ENCODE data around the gene NRSN2.

DNA sequence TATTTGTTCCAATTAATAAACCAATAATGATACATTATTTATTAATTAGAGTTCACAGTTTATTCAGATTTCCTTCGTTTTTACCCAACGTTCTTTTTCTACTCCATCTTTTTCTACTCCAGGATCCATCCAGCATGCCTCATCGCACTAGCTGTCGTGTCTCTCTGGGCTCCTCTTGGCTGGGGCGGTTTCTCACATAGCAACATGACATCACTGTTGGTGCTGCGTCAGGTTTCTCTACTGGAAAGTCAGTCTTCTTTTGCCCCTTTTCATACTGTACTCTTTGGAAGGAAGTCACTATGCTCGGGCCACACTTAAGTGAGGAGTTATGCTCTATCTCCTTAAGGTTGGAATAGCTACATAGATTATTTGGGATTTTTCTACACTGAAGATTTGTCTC is 35.3 kb upstream of the NRSN2 start:
- TF ChIP-seq, protein P1, sequence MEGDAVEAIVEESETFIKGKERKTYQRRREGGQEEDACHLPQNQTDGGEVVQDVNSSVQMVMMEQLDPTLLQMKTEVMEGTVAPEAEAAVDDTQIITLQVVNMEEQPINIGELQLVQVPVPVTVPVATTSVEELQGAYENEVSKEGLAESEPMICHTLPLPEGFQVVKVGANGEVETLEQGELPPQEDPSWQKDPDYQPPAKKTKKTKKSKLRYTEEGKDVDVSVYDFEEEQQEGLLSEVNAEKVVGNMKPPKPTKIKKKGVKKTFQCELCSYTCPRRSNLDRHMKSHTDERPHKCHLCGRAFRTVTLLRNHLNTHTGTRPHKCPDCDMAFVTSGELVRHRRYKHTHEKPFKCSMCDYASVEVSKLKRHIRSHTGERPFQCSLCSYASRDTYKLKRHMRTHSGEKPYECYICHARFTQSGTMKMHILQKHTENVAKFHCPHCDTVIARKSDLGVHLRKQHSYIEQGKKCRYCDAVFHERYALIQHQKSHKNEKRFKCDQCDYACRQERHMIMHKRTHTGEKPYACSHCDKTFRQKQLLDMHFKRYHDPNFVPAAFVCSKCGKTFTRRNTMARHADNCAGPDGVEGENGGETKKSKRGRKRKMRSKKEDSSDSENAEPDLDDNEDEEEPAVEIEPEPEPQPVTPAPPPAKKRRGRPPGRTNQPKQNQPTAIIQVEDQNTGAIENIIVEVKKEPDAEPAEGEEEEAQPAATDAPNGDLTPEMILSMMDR (IDR thresholded peaks at IDR 0.05; ENCODE audit: low read depth, low read length) = no peak
- TF ChIP-seq, protein P2, sequence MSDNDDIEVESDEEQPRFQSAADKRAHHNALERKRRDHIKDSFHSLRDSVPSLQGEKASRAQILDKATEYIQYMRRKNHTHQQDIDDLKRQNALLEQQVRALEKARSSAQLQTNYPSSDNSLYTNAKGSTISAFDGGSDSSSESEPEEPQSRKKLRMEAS (IDR thresholded peaks at IDR 0.05; ENCODE audit: low read depth, low read length) = no peak
- TF ChIP-seq POLR2A (IDR thresholded peaks at IDR 0.05; ENCODE audit: extremely low read depth, insufficient read length) (no peak), MYC (IDR thresholded peaks at IDR 0.05; ENCODE audit: low read depth, low read length) (no peak)

Data from NB4 (cell line).